ENCODE data around the gene KCNMA1.

- TF ChIP-seq POLR2A (IDR thresholded peaks at IDR 0.05) (no peak), CTCF (IDR thresholded peaks at IDR 0.05 in 4 of 5, conservative IDR thresholded peaks at IDR 0.05 in 1 of 5) (no peak)
Observed at GRCh38 chr10:77279207-77279606, 358.4 kb downstream of the KCNMA1 start.
